GM21423 (cell line): ENCODE measurements around the gene TLR1.
"Not testable (repeated sequence)": the region's sequence is repeated elsewhere in the genome, so short reads cannot be mapped to it uniquely, and the experiment has no call there.

ENCODE experiments used
- ATAC-seq: cut with Tn5 transposase; IDR thresholded peaks from one replicate; pipeline ENCODE4 v1.9.1; 2021; ENCODE audit warnings: mild to moderate bottlenecking, moderate library complexity; ENCODE audit not compliant: unreplicated experiment

TLR1 gene

GRCh38 chr4:38777925-38778324 lies 26.7 kb downstream of the TLR1 start:
- ATAC-seq = not testable (repeated sequence)

GRCh38 chr4:38775326-38775725 lies 29.3 kb downstream of the TLR1 start:
- ATAC-seq = no peak

GRCh38 chr4:38774181-38774955 lies 30.2 kb downstream of the TLR1 start:
- no peak for ATAC-seq

- ATAC-seq = not testable (repeated sequence)
These were observed 34.3 kb downstream of the TLR1 start for GRCh38 chr4:38770281-38770680.

- no peak for ATAC-seq
These were observed 34.7 kb downstream of the TLR1 start for GRCh38 chr4:38769857-38770256.

GRCh38 chr4:38769441-38769840 lies 35.1 kb downstream of the TLR1 start:
- ATAC-seq = no peak

- no peak for ATAC-seq
These were observed 35.6 kb downstream of the TLR1 start for GRCh38 chr4:38768968-38769394.

- not testable (repeated sequence) for ATAC-seq
These were observed 37.7 kb downstream of the TLR1 start for GRCh38 chr4:38766940-38767339.

GRCh38 chr4:38765382-38765781 lies 39.2 kb downstream of the TLR1 start:
- no peak for ATAC-seq

GRCh38 chr4:38764277-38764676 lies 40.3 kb downstream of the TLR1 start:
- ATAC-seq = no peak

- ATAC-seq = peak; percentile 26
These were observed 42.0 kb downstream of the TLR1 start for GRCh38 chr4:38762560-38762959.

GRCh38 chr4:38759790-38760122 lies 44.8 kb downstream of the TLR1 start:
- no peak for ATAC-seq

- ATAC-seq = no peak
These were observed 45.3 kb downstream of the TLR1 start for GRCh38 chr4:38759113-38759789.

- ATAC-seq = no peak
These were observed 46.5 kb downstream of the TLR1 start for GRCh38 chr4:38757945-38758600.

GRCh38 chr4:38752941-38753806 lies 51.4 kb downstream of the TLR1 start:
- no peak for ATAC-seq

GRCh38 chr4:38752372-38752940 lies 52.1 kb downstream of the TLR1 start:
- ATAC-seq = peak; percentile 94

GRCh38 chr4:38751341-38752010 lies 53.1 kb downstream of the TLR1 start:
- ATAC-seq = no peak

- no peak for ATAC-seq
These were observed 55.3 kb downstream of the TLR1 start for GRCh38 chr4:38749336-38749735.

- no peak for ATAC-seq
These were observed 57.0 kb downstream of the TLR1 start for GRCh38 chr4:38747629-38748028.
